HepG2 (cell line): ENCODE measurements around the gene EIF3A. TPM values are rescaled to one million over a fixed set of nuclear protein-coding genes. Genes with fewer than 3 reads are reported as not detected.
A peak's percentile ranks its signal among the peaks of the same experiment; 100 is the strongest.

Experiments
- ARNTL ChIP-seq: sonication (generic); formaldehyde crosslinking; IDR thresholded peaks from 2 replicates; pipeline ENCODE4 v1.4.0; 2020; ENCODE audit warnings: mild to moderate bottlenecking, missing genetic modification reagents
- GATAD1 ChIP-seq: IDR thresholded peaks from 2 replicates; pipeline ENCODE4 v1.6.1; 2016; ENCODE audit warnings: missing genetic modification reagents, missing compliant biosample characterization
- HNRNPL ChIP-seq: fragments of 200-400 bp; formaldehyde crosslinking; IDR thresholded peaks from 2 replicates; pipeline ENCODE4 v1.6.1; 2017; ENCODE audit warnings: mild to moderate bottlenecking, low read depth, low read length
- IKZF4 ChIP-seq: sonication (generic); formaldehyde crosslinking; IDR thresholded peaks from 2 replicates; pipeline ENCODE4 v1.5.1; 2020; ENCODE audit warnings: borderline replicate concordance, mild to moderate bottlenecking, low read depth, missing genetic modification reagents; ENCODE audit errors: not compliant biosample characterization
- IRF9 ChIP-seq: sonication (generic); formaldehyde crosslinking; IDR thresholded peaks from 2 replicates; pipeline ENCODE4 v1.8.0; 2022; ENCODE audit warnings: missing genetic modification reagents, mild to moderate bottlenecking, borderline replicate concordance
- KLF16 ChIP-seq, 2 experiments: sonication (generic) in 1 of 2; formaldehyde crosslinking in 1 of 2; IDR thresholded peaks; 2 replicates each; pipeline versions ENCODE4 v1.6.1 to v1.8.0; 2016 to 2023; ENCODE audit warnings: missing genetic modification reagents in 2 of 2, missing compliant biosample characterization in 1 of 2
- MAFF ChIP-seq: IDR thresholded peaks from 2 replicates; pipeline ENCODE4 v1.6.1; 2011; ENCODE audit warnings: low read depth, low read length, improper control_type of control experiment
- NCOA5 ChIP-seq: sonication (generic); formaldehyde crosslinking; IDR thresholded peaks from 2 replicates; pipeline ENCODE4 v1.4.0; 2020; ENCODE audit warnings: missing genetic modification reagents
- PCBP1 ChIP-seq: fragments of 200-400 bp; formaldehyde crosslinking; IDR thresholded peaks from 2 replicates; pipeline ENCODE4 v1.6.1; 2017; ENCODE audit warnings: mild to moderate bottlenecking, low read depth, low read length, borderline replicate concordance
- SP2 ChIP-seq: sonication (generic); formaldehyde crosslinking; IDR thresholded peaks from 2 replicates; pipeline ENCODE4 v1.5.1; 2020; ENCODE audit warnings: mild to moderate bottlenecking, missing genetic modification reagents
- STAT6 ChIP-seq: sonication (generic); formaldehyde crosslinking; IDR thresholded peaks from 2 replicates; pipeline ENCODE4 v1.4.0; 2020; ENCODE audit warnings: missing genetic modification reagents, mild to moderate bottlenecking, borderline replicate concordance
- TFDP1 ChIP-seq: IDR thresholded peaks from 2 replicates; pipeline ENCODE4 v1.6.1; 2016; ENCODE audit warnings: missing compliant biosample characterization, missing genetic modification reagents, borderline replicate concordance
- USF2 ChIP-seq, 2 experiments: sonication (generic) in 1 of 2; formaldehyde crosslinking in 1 of 2; IDR thresholded peaks; 2 replicates each; pipeline versions ENCODE4 v1.5.1 to v1.6.1; 2011 to 2020; ENCODE audit warnings: borderline replicate concordance in 1 of 2, low read depth in 1 of 2, low read length in 1 of 2, mild to moderate bottlenecking in 1 of 2, missing genetic modification reagents in 1 of 2, moderate library complexity in 1 of 2
- ZMYM3 ChIP-seq: sonication (generic); formaldehyde crosslinking; IDR thresholded peaks from 2 replicates; pipeline ENCODE4 v1.5.1; 2020; ENCODE audit warnings: mild to moderate bottlenecking, missing genetic modification reagents
- ZMYM4 ChIP-seq: sonication (generic); formaldehyde crosslinking; IDR thresholded peaks from 2 replicates; pipeline ENCODE4 v1.8.1; 2023; ENCODE audit warnings: mild to moderate bottlenecking, missing genetic modification reagents
- ZNF180 ChIP-seq: sonication (generic); formaldehyde crosslinking; IDR thresholded peaks from 2 replicates; pipeline ENCODE4 v1.4.0; 2020; ENCODE audit warnings: low read depth, missing genetic modification reagents, borderline replicate concordance
- ZNF703 ChIP-seq: sonication (generic); formaldehyde crosslinking; IDR thresholded peaks from 2 replicates; pipeline ENCODE4 v1.5.1; 2020; ENCODE audit warnings: missing genetic modification reagents, mild to moderate bottlenecking, moderate library complexity, borderline replicate concordance
- ZNF775 ChIP-seq: sonication (generic); formaldehyde crosslinking; IDR thresholded peaks from 2 replicates; pipeline ENCODE4 v1.4.0; 2020; ENCODE audit warnings: missing genetic modification reagents, mild to moderate bottlenecking, moderate library complexity, borderline replicate concordance
- ZNF790 ChIP-seq: sonication (generic); formaldehyde crosslinking; IDR thresholded peaks from 2 replicates; pipeline ENCODE4 v1.8.0; 2022; ENCODE audit warnings: missing genetic modification reagents, mild to moderate bottlenecking, borderline replicate concordance
- ZNF83 ChIP-seq: sonication (generic); formaldehyde crosslinking; IDR thresholded peaks from 2 replicates; pipeline ENCODE4 v1.4.0; 2020; ENCODE audit warnings: missing genetic modification reagents, mild to moderate bottlenecking, borderline replicate concordance
- polyA plus RNA-seq, 8 experiments: library from polyadenylated mRNA; depleted of rRNA in 3 of 8; stranded (reverse) in 7 of 8; unstranded in 1 of 8; fragments of >200 nt; fragmentation: Illumina TruSeq in 4 of 8; extraction: Trizol in 4 of 8; gene quantifications; 2 replicates each; pipeline versions ENCODE4 v1.2.1 to v1.2.3, GENCODE V29; 2011 to 2016; ENCODE audit warnings: low read depth in 4 of 8, missing spikeins in 1 of 8, mixed read lengths in 1 of 8; ENCODE audit not compliant: insufficient read depth in 1 of 8
- total RNA-seq, 5 experiments: library from RNA; depleted of rRNA; stranded (reverse); fragments of >200 nt; fragmentation: Illumina TruSeq; extraction: Trizol; gene quantifications; 2 replicates each; pipeline ENCODE4 v1.2.3, GENCODE V29; 2016; ENCODE audit warnings: low read depth in 1 of 5

Gene EIF3A
- total and polyA plus RNA-seq, 2 of the 13 experiments (the other 11 are each of a cell fraction or from before 2014, with no cell fraction given): 25.6 to 117 TPM

GRCh38 chr10:119113751-119114732, 33.4 kb upstream of the EIF3A start (continued):
- TF ChIP-seq ZMYM4 (CRISPR knock-in tag): peak; percentile 57
- TF ChIP-seq PCBP1: no peak
- TF ChIP-seq ZMYM3 (CRISPR knock-in tag): peak; percentile 70
- 0 out of 2 replicates have a peak, but pooled peaks have one; percentile 68 for TF ChIP-seq ZNF775 (CRISPR knock-in tag)
- TF ChIP-seq NCOA5 (CRISPR knock-in tag): no peak
- no peak for TF ChIP-seq ARNTL (CRISPR knock-in tag)
- TF ChIP-seq HNRNPL: no peak
- no peak for TF ChIP-seq SP2
- TF ChIP-seq ZNF83: no peak
- peak; percentile 79; the same call in 1 of the 2 replicates for TF ChIP-seq ZNF790 (CRISPR knock-in tag)
- TF ChIP-seq MAFF: peak; percentile 52; the same call in 1 of the 2 replicates
- TF ChIP-seq STAT6: peak; percentile 68; the same call in 1 of the 2 replicates
- peak; percentile 36; the same call in 1 of the 2 replicates for TF ChIP-seq GATAD1 (CRISPR knock-in tag)
- peak; percentile 22; the same call in 1 of the 2 replicates for TF ChIP-seq TFDP1 (CRISPR knock-in tag)
- no peak for TF ChIP-seq ZNF180 (CRISPR knock-in tag)
- no peak for TF ChIP-seq ZNF703 (CRISPR knock-in tag)
- no peak for TF ChIP-seq IRF9
- no peak for TF ChIP-seq IKZF4 (CRISPR knock-in tag)
- TF ChIP-seq USF2 (IDR thresholded peaks at IDR 0.05; ENCODE audit: low read depth, low read length): no peak
- no peak for TF ChIP-seq USF2 (CRISPR knock-in tag; IDR thresholded peaks at IDR 0.05; ENCODE audit: borderline replicate concordance)
- TF ChIP-seq KLF16 (CRISPR knock-in tag; IDR thresholded peaks at IDR 0.05): peak in 1 of 2 experiments; percentile 73; a peak in 2 of 4 replicates
